ENCODE results near the gene KCNQ1. TPM values are rescaled to one million over a fixed set of nuclear protein-coding genes. Genes with fewer than 3 reads are reported as not detected.

Gene KCNQ1
- total and polyA plus RNA-seq, 7 donors = 0.48 to 3.1 (median 1.1) TPM

- peaks cover 20% of the 10 kb centered on the region for H3K4me1 ChIP-seq
- no peak for TF ChIP-seq CTCF (IDR thresholded peaks at IDR 0.05)
- WGBS, 3 donors = 95 to 100% (median 100%) methylated on average over 1 of the region's 1 CpG
- no peak overlapping the region for H3K4me3 ChIP-seq
- peaks cover 4% of the 10 kb centered on the region for H3K9me3 ChIP-seq
- no peaks in the 10 kb centered on the region for H3K36me3 ChIP-seq (ENCODE audit: insufficient read depth in 1 of 2, low read depth in 1 of 2)
- H3K27me3 ChIP-seq (ENCODE audit: insufficient read depth in 3 of 3, low read length in 2 of 3) = no peaks in the 10 kb centered on the region
- DNase-seq = peak in 1 of 2 donors; percentile 3
- intact Hi-C loops (cut with DNase I) = loop anchor here in 1 of 2 donors (1.0 kb wide), 1 partner anchor 178 kb away; no protein-coding TSS in a partner anchor
- H3K27ac ChIP-seq = no peak overlapping the region
- ATAC-seq = no peak
Measured at GRCh38 chr11:2706321-2706720, 261.5 kb downstream of the KCNQ1 start.

- Histone ChIP-seq H3K27ac (no peak overlapping the region), H3K27me3 (ENCODE audit: insufficient read depth in 3 of 3, low read length in 2 of 3) (peaks cover 0 to 1% (median 0%) of the 10 kb centered on the region in 3 donors), H3K9me3 (peaks cover 4% of the 10 kb centered on the region), H3K36me3 (ENCODE audit: insufficient read depth in 1 of 2, low read depth in 1 of 2) (no peaks in the 10 kb centered on the region), H3K4me3 (no peak overlapping the region), H3K4me1 (peaks cover 15% of the 10 kb centered on the region)
- peak in 1 of 4 donors; percentile 6 for ATAC-seq
- DNase-seq = peak; percentile 8 to 60
- WGBS, 3 donors = 80 to 85% (median 84%) methylated on average over 7 of the region's 7 CpGs
- TF ChIP-seq CTCF (IDR thresholded peaks at IDR 0.05) = no peak
- intact Hi-C loops (cut with DNase I) = no loop called here
Measured at GRCh38 chr11:2707736-2708135, 262.9 kb downstream of the KCNQ1 start.

- H3K4me1 ChIP-seq = peaks cover 11% of the 10 kb centered on the region
- DNase-seq (peak; percentile 65 to 86), ATAC-seq (peak; percentile 38 to 85 (median 72))
- peak overlapping the region; percentile 10 for H3K27ac ChIP-seq
- TF ChIP-seq CTCF (IDR thresholded peaks at IDR 0.05) = no peak
- H3K27me3 ChIP-seq (ENCODE audit: insufficient read depth in 3 of 3, low read length in 2 of 3) = peaks cover 0 to 1% (median 0%) of the 10 kb centered on the region in 3 donors
- intact Hi-C loops (cut with DNase I) = no loop called here
- H3K36me3 ChIP-seq (ENCODE audit: insufficient read depth in 1 of 2, low read depth in 1 of 2) = no peaks in the 10 kb centered on the region
- peaks cover 4% of the 10 kb centered on the region for H3K9me3 ChIP-seq
- no peak overlapping the region for H3K4me3 ChIP-seq
- 17 to 30% (median 23%) methylated on average over 10 to 11 of the region's 11 CpGs for WGBS, 3 donors
Measured at GRCh38 chr11:2708151-2708581, 263.4 kb downstream of the KCNQ1 start.

- H3K27me3 ChIP-seq (ENCODE audit: insufficient read depth in 3 of 3, low read length in 2 of 3) = peaks cover 0 to 1% (median 0%) of the 10 kb centered on the region in 3 donors
- H3K9me3 ChIP-seq = peaks cover 4% of the 10 kb centered on the region
- H3K27ac ChIP-seq = no peak overlapping the region
- ATAC-seq (peak in 3 of 4 donors; percentile 2 to 54 (median 36)), DNase-seq (peak in 1 of 2 donors; percentile 49)
- peak overlapping the region; percentile 7 for H3K4me3 ChIP-seq
- H3K4me1 ChIP-seq = peaks cover 10% of the 10 kb centered on the region
- no peak for TF ChIP-seq CTCF (IDR thresholded peaks at IDR 0.05)
- intact Hi-C loops (cut with DNase I) = no loop called here
- WGBS, 3 donors = 22 to 26% (median 26%) methylated on average over 14 of the region's 14 CpGs
- H3K36me3 ChIP-seq (ENCODE audit: insufficient read depth in 1 of 2, low read depth in 1 of 2) = no peaks in the 10 kb centered on the region
Measured at GRCh38 chr11:2708757-2709281, 264.0 kb downstream of the KCNQ1 start.

- H3K4me3 ChIP-seq = no peak overlapping the region
- DNase-seq = no peak
- ATAC-seq = no peak
Measured at GRCh38 chr11:2709429-2709828, 264.6 kb downstream of the KCNQ1 start.

More at GRCh38 chr11:2709429-2709828, 264.6 kb downstream of the KCNQ1 start:
- Histone ChIP-seq H3K36me3 (ENCODE audit: insufficient read depth in 1 of 2, low read depth in 1 of 2) (no peaks in the 10 kb centered on the region), H3K27me3 (ENCODE audit: insufficient read depth in 3 of 3, low read length in 2 of 3) (peaks cover 0 to 1% (median 0%) of the 10 kb centered on the region in 3 donors), H3K9me3 (peaks cover 4% of the 10 kb centered on the region), H3K27ac (no peak overlapping the region), H3K4me1 (peaks cover 10% of the 10 kb centered on the region)
- intact Hi-C loops (cut with DNase I) = no loop called here
- no peak for TF ChIP-seq CTCF (IDR thresholded peaks at IDR 0.05)
- 34 to 49% (median 36%) methylated on average over 8 of the region's 8 CpGs for WGBS, 3 donors

Data from psoas muscle (tissue), 8 donors.